CD14-positive monocyte (primary cell): ENCODE measurements around the gene CDH23. TPM values are rescaled to one million over a fixed set of nuclear protein-coding genes. Genes with fewer than 3 reads are reported as not detected.
A peak's percentile ranks its signal among the peaks of the same experiment; 100 is the strongest.

Source experiments
- DNase-seq, 3 donors: peaks; one replicate each; pipeline ENCODE4 v3.0.0-alpha.2; 2011 to 2022
- H2AFZ ChIP-seq: 2 replicates; pipeline ENCODE4 v1.6.0; 2012; ENCODE audit warnings: mild to moderate bottlenecking, low read depth, low read length, inconsistent platforms; ENCODE audit not compliant: insufficient read depth, poor library complexity, severe bottlenecking
- H3K27ac ChIP-seq, 2 donors: 1 replicate in 1 of 2; 2 replicates in 1 of 2; pipeline ENCODE4 v1.5.1; 2012 to 2013; ENCODE audit warnings: low read length in 2 of 2, control low read depth in 1 of 2, inconsistent platforms in 1 of 2, low read depth in 1 of 2, mild to moderate bottlenecking in 1 of 2
- H3K27me3 ChIP-seq, 2 donors: one replicate each; pipeline versions ENCODE4 v1.6.0 to v1.6.1; 2011 to 2013; ENCODE audit warnings: low read length in 2 of 2; ENCODE audit not compliant: control insufficient read depth in 2 of 2, insufficient read depth in 2 of 2
- H3K36me3 ChIP-seq, 2 donors: replicated peaks in 1 of 2; 1 replicate in 1 of 2; 2 replicates in 1 of 2; pipeline versions ENCODE4 v1.5.1 to v1.6.1; 2012 to 2013; ENCODE audit warnings: low read length in 2 of 2, control low read depth in 1 of 2, inconsistent platforms in 1 of 2, mild to moderate bottlenecking in 1 of 2; ENCODE audit not compliant: insufficient read depth in 2 of 2, control insufficient read depth in 1 of 2
- H3K4me1 ChIP-seq, 2 donors: 1 replicate in 1 of 2; 2 replicates in 1 of 2; pipeline versions ENCODE4 v1.5.1 to v1.6.1; 2012 to 2013; ENCODE audit warnings: low read length in 2 of 2, control low read depth in 1 of 2, inconsistent platforms in 1 of 2, mild to moderate bottlenecking in 1 of 2, moderate library complexity in 1 of 2; ENCODE audit not compliant: insufficient read depth in 2 of 2, control insufficient read depth in 1 of 2
- H3K4me2 ChIP-seq: replicated peaks from 2 replicates; pipeline ENCODE3; 2012; ENCODE audit warnings: low read length, moderate library complexity, mild to moderate bottlenecking; ENCODE audit not compliant: poor library complexity, severe bottlenecking; ENCODE audit errors: extremely low read depth
- H3K4me3 ChIP-seq, 3 experiments: fragments of 200-600 bp in 1 of 3; sonication (generic) in 1 of 3; replicated peaks in 1 of 3; 1 replicate in 2 of 3; 2 replicates in 1 of 3; pipeline ENCODE4 v1.5.1; 2011 to 2013; ENCODE audit warnings: low read length in 3 of 3, mild to moderate bottlenecking in 3 of 3, control low read depth in 2 of 3, low read depth in 2 of 3, inconsistent platforms in 1 of 3, moderate library complexity in 1 of 3
- H3K79me2 ChIP-seq: 2 replicates; pipeline ENCODE4 v1.6.0; 2012; ENCODE audit warnings: mild to moderate bottlenecking, control low read depth, inconsistent platforms, low read length, moderate library complexity; ENCODE audit not compliant: insufficient read depth
- H3K9ac ChIP-seq: 2 replicates; pipeline ENCODE4 v1.6.0; 2017; ENCODE audit warnings: low read length, mild to moderate bottlenecking; ENCODE audit not compliant: insufficient read depth, poor library complexity, severe bottlenecking
- H3K9me3 ChIP-seq, 2 donors: replicated peaks in 1 of 2; 1 replicate in 1 of 2; 2 replicates in 1 of 2; pipeline versions ENCODE4 v1.5.1 to v1.6.1; 2012 to 2013; ENCODE audit warnings: low read length in 2 of 2, control low read depth in 1 of 2; ENCODE audit not compliant: control insufficient read depth in 1 of 2, insufficient read depth in 1 of 2
- H4K20me1 ChIP-seq: 2 replicates; pipeline ENCODE4 v1.6.0; 2012; ENCODE audit warnings: mild to moderate bottlenecking, low read length, control low read depth, moderate library complexity; ENCODE audit not compliant: insufficient read depth
- H3K27ac Mint-ChIP-seq, 7 donors: one replicate each; pipeline ENCODE4 v1.8.0; 2020; ENCODE audit warnings: mild to moderate bottlenecking in 7 of 7, mixed read lengths in 7 of 7, moderate library complexity in 6 of 7, inconsistent platforms in 2 of 7
- H3K27me3 Mint-ChIP-seq, 3 donors: one replicate each; pipeline ENCODE4 v1.8.0; 2021 to 2022; ENCODE audit warnings: low read depth in 3 of 3, mild to moderate bottlenecking in 3 of 3, mixed read lengths in 3 of 3, moderate library complexity in 3 of 3, inconsistent platforms in 1 of 3
- H3K36me3 Mint-ChIP-seq, 2 donors: one replicate each; pipeline ENCODE4 v1.8.0; 2020; ENCODE audit warnings: mixed read lengths in 2 of 2, inconsistent platforms in 1 of 2, mild to moderate bottlenecking in 1 of 2
- H3K4me1 Mint-ChIP-seq: one replicate; pipeline ENCODE4 v1.8.0; 2020; ENCODE audit warnings: mild to moderate bottlenecking, mixed read lengths
- H3K4me3 Mint-ChIP-seq, 2 donors: one replicate each; pipeline ENCODE4 v1.8.0; 2020; ENCODE audit warnings: mild to moderate bottlenecking in 2 of 2, mixed read lengths in 2 of 2, moderate library complexity in 1 of 2
- H3K9me3 Mint-ChIP-seq, 7 donors: one replicate each; pipeline ENCODE4 v1.8.0; 2020 to 2022; ENCODE audit warnings: mixed read lengths in 7 of 7, mild to moderate bottlenecking in 6 of 7, moderate library complexity in 6 of 7, inconsistent platforms in 2 of 7
- CTCF ChIP-seq: fragments of 200-600 bp; IDR thresholded peaks from one replicate; pipeline ENCODE4 v1.8.0; 2022; ENCODE audit warnings: antibody characterized with exemption, mild to moderate bottlenecking
- WGBS: methylation state at CpG from one replicate; pipeline ENCODE4 v1.1.5; 2013; ENCODE audit warnings: missing lambda C conversion rate; ENCODE audit not compliant: insufficient coverage; 5-methylcytosine and 5-hydroxymethylcytosine counted together
- intact Hi-C, 2 donors: fragments of 100-400 bp; cut with micrococcal nuclease; formaldehyde crosslinking; loops; one replicate each; pipeline versions ENCODE4 v1.15.0 to v1.15.1; 2023
- polyA plus RNA-seq, 3 donors: library from polyadenylated mRNA; depleted of rRNA in 1 of 3; unstranded in 2 of 3; stranded (reverse) in 1 of 3; fragments of 300-500 nt in 2 of 3; fragments of >200 nt in 1 of 3; fragmentation: Illumina TruSeq in 2 of 3; gene quantifications; 1 replicate in 2 of 3; 2 replicates in 1 of 3; pipeline ENCODE4 v1.2.3, GENCODE V29; 2012 to 2021

CDH23 gene
- polyA plus RNA-seq, 3 donors, result 8.2 to 36.2 (median 10.5) TPM

- Histone ChIP-seq H3K4me3 (peak overlapping the region in 1 of 3 experiments; percentile 99), H3K36me3 (peaks cover 88 to 94% of the 10 kb centered on the region in 2 donors), H3K27me3 (no peaks in the 10 kb centered on the region), H4K20me1 (peaks cover 100% of the 10 kb centered on the region), H3K9ac (peak overlapping the region; percentile 37), H3K27ac (peak overlapping the region; percentile 90 to 92), H3K4me1 (peaks cover 91 to 100% of the 10 kb centered on the region in 2 donors), H3K4me2 (peak overlapping the region; percentile 99), H2AFZ (no peak overlapping the region), H3K9me3 (no peaks in the 10 kb centered on the region), H3K79me2 (peaks cover 100% of the 10 kb centered on the region)
- Mint-ChIP-seq H3K27ac (peak overlapping the region; percentile 90 to 96 (median 93)), H3K9me3 (peaks cover 0 to 2% (median 0%) of the 10 kb centered on the region in 7 donors), H3K4me1 (peaks cover 92% of the 10 kb centered on the region), H3K36me3 (peaks cover 86 to 98% of the 10 kb centered on the region in 2 donors), H3K27me3 (peaks cover 0 to 4% (median 2%) of the 10 kb centered on the region in 3 donors), H3K4me3 (peak overlapping the region; percentile 64 to 83)
- DNase-seq, result no peak
- TF ChIP-seq CTCF, result no peak
- 29% methylated on average over 4 of the region's 10 CpGs for WGBS
- intact Hi-C loops, result loop anchor here in 1 of 2 donors (5.0 kb wide), 1 partner anchor 40 kb away; no protein-coding TSS in a partner anchor
These were observed 370.1 kb downstream of the CDH23 start for GRCh38 chr10:71766717-71767419.

DNA sequence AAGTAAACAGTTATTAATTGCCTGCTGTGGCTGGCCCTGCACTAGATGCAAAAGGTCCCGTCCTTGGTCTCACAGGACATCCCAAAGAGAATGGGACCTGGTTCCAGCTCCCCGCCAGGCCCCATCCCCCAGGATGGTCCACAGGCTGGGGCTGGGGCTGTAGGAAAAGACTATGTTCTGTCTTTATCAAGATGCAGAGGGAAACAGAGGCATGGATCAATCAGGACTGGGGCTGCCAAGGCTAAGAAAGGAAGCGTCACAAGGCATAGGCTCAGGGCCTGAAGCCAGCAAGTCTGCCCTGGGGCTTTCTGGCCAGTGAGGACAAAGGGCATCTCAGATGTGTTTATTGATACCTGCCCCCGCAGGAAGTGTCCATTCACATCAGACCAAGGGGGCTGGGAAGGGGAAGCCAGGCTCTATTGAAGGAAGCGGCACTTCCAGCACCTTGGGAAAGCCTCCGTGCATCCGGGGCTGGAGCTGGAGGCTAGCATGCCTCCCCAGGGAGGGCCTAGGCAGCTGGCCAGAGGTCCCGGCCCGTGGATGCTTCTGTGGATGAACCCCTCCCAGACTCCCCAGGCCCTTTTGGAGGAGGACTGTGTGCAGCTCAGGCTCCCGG is 370.8 kb downstream of the CDH23 start:
- H3K4me3 Mint-ChIP-seq, result peak overlapping the region; percentile 64 to 83
- H2AFZ ChIP-seq, result no peak overlapping the region
- no peak for TF ChIP-seq CTCF
- H3K36me3 Mint-ChIP-seq, result peaks cover 86 to 98% of the 10 kb centered on the region in 2 donors
- peaks cover 0 to 4% (median 2%) of the 10 kb centered on the region in 3 donors for H3K27me3 Mint-ChIP-seq
- H3K27ac ChIP-seq, result peak overlapping the region; percentile 90 to 92
- no peaks in the 10 kb centered on the region for H3K9me3 ChIP-seq
- peaks cover 100% of the 10 kb centered on the region for H4K20me1 ChIP-seq
- H3K9ac ChIP-seq, result no peak overlapping the region
- H3K4me1 Mint-ChIP-seq, result peaks cover 89% of the 10 kb centered on the region
- DNase-seq, result no peak
- peak overlapping the region in 2 of 3 experiments; percentile 26 to 99 for H3K4me3 ChIP-seq
- H3K4me1 ChIP-seq, result peaks cover 84 to 96% of the 10 kb centered on the region in 2 donors
- H3K27ac Mint-ChIP-seq, result peak overlapping the region; percentile 93 to 98 (median 95)
- intact Hi-C loops, result loop anchor here in 1 of 2 donors (5.0 kb wide), 1 partner anchor 40 kb away; no protein-coding TSS in a partner anchor
- no peaks in the 10 kb centered on the region for H3K27me3 ChIP-seq
- 89% methylated on average over 3 of the region's 10 CpGs for WGBS
- peaks cover 100% of the 10 kb centered on the region for H3K79me2 ChIP-seq
- peaks cover 85 to 94% of the 10 kb centered on the region in 2 donors for H3K36me3 ChIP-seq
- peak overlapping the region; percentile 99 for H3K4me2 ChIP-seq
- peaks cover 0 to 4% (median 0%) of the 10 kb centered on the region in 7 donors for H3K9me3 Mint-ChIP-seq
